ENCODE measurements around the gene ACACA.

GRCh38 chr17:37400505-37400904 is 6.1 kb downstream of the ACACA start:
- TF ChIP-seq CTCF (conservative IDR thresholded peaks at IDR 0.05 in 1 of 2, IDR thresholded peaks at IDR 0.05 in 1 of 2; ENCODE audit: low read depth in 1 of 2, low read length in 2 of 2) (no peak), EZH2 (IDR thresholded peaks at IDR 0.05; ENCODE audit: low read length, missing control alignments) (no peak)

All from fibroblast of lung (primary cell).